Sigmoid colon (tissue), 4 donors: ENCODE data around the gene PERCC1.

Experiments used
- EP300 ChIP-seq, 4 donors: sonication (generic); formaldehyde crosslinking; IDR thresholded peaks; one replicate each; pipeline ENCODE4 v1.6.1; 2017; ENCODE audit warnings: antibody characterized with exemption in 4 of 4
- POLR2A ChIP-seq, 2 donors: fragments of 450-650 bp; IDR thresholded peaks; one replicate each; pipeline ENCODE4 v1.6.1; 2016; ENCODE audit warnings: antibody characterized with exemption in 2 of 2, mild to moderate bottlenecking in 2 of 2, moderate library complexity in 2 of 2
- POLR2AphosphoS5 ChIP-seq, 4 donors: sonication (generic); formaldehyde crosslinking; IDR thresholded peaks; one replicate each; pipeline ENCODE4 v1.6.1; 2017; ENCODE audit warnings: antibody characterized with exemption in 4 of 4
- TF ChIP-seq, protein P1 (sequence below), 4 experiments: fragments of 450-650 bp in 3 of 4; fragments of 200-600 bp in 1 of 4; IDR thresholded peaks; one replicate each; pipeline ENCODE4 v1.5.1; 2016 to 2019; ENCODE audit warnings: antibody characterized with exemption in 4 of 4, mild to moderate bottlenecking in 3 of 4, moderate library complexity in 2 of 4

DNA sequence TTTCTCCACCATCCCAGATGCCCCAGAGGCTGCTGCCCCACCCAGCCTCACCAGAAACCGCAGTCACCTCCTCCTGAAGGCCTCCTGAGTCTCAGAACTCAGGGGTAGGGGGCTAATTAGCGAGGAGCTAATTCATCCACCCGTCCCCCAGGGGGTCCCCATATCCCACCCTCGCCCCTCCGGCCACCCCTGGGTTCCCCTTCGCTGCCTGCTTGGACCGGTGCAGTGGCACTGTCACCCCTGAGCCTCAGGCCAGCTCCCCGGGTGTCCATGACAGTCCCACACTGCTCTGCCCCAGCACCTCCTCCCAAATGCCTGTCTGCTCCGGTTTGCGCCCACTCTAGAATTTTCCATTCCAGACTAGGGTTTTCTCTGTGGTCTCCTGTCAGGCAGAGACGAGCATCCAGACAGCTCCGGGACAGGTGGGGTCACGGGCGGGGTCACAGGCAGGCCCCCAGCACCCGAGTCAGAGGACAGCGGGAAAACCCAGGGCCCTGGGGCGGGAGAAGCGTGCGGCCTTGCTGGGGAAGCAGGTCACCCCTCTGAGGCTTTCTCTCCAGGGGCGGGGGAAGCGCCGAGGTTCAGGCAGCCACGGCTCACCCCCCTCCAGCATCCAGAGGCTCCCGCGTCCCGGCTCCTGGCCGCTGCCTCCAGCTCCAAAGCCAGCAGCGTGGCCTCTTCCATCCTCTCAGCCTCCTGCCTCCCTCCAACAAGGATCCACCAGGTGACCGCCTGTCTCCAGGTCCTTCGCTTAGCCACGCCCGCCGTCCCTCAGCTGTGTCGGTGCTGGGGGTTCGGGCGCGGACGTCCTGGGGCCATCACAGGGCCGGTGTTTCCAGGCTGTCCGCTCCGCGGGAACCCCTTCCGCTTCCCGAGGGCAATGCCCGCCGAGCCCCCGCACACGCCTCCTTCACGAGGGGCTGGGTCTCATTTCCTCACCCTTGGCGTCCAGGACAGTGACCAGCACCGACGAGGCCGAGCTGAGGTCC is 3.1 kb upstream of the PERCC1 start:
- TF ChIP-seq, protein P1, sequence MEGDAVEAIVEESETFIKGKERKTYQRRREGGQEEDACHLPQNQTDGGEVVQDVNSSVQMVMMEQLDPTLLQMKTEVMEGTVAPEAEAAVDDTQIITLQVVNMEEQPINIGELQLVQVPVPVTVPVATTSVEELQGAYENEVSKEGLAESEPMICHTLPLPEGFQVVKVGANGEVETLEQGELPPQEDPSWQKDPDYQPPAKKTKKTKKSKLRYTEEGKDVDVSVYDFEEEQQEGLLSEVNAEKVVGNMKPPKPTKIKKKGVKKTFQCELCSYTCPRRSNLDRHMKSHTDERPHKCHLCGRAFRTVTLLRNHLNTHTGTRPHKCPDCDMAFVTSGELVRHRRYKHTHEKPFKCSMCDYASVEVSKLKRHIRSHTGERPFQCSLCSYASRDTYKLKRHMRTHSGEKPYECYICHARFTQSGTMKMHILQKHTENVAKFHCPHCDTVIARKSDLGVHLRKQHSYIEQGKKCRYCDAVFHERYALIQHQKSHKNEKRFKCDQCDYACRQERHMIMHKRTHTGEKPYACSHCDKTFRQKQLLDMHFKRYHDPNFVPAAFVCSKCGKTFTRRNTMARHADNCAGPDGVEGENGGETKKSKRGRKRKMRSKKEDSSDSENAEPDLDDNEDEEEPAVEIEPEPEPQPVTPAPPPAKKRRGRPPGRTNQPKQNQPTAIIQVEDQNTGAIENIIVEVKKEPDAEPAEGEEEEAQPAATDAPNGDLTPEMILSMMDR (IDR thresholded peaks at IDR 0.05): no peak
- TF ChIP-seq EP300 (IDR thresholded peaks at IDR 0.05) (no peak), POLR2AphosphoS5 (IDR thresholded peaks at IDR 0.05) (no peak), POLR2A (IDR thresholded peaks at IDR 0.05) (no peak)
